GM21786 (cell line): ENCODE results near the gene TARS2.

ENCODE experiments used
- ATAC-seq: cut with Tn5 transposase; IDR thresholded peaks from one replicate; pipeline ENCODE4 v1.9.1; 2021; ENCODE audit not compliant: unreplicated experiment

The TARS2 gene

DNA sequence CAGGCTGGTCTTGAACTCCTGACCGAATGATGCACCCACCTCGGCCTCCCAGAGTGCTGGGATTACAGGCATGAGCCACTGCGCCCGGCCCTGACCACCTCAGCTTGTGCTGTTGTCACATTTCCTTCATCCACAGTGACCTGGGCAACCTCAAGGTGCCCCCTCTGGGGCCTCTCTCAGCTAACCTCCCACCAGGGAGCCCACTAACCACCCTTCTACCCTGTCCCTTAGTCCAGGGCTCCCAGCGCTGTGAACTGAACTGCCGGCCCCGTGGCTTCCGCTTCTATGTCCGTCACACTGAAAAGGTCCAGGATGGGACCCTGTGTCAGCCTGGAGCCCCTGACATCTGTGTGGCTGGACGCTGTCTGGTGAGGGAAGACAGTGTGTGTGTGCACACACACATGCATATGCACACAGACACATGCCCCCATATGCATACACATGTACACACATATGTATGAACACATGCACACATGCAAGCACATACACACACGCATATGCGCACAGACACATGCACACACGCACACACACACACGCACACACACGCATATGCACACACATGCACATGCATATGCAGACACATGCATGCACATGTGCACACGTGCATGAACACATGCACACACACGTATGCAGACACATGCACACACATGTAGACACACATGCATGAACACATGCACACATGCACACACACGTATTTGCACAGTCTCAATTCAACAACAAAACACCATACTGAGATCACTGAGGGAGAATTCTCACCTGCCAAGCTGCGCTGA lies 68.2 kb downstream of the TARS2 start:
- ATAC-seq: no peak

DNA sequence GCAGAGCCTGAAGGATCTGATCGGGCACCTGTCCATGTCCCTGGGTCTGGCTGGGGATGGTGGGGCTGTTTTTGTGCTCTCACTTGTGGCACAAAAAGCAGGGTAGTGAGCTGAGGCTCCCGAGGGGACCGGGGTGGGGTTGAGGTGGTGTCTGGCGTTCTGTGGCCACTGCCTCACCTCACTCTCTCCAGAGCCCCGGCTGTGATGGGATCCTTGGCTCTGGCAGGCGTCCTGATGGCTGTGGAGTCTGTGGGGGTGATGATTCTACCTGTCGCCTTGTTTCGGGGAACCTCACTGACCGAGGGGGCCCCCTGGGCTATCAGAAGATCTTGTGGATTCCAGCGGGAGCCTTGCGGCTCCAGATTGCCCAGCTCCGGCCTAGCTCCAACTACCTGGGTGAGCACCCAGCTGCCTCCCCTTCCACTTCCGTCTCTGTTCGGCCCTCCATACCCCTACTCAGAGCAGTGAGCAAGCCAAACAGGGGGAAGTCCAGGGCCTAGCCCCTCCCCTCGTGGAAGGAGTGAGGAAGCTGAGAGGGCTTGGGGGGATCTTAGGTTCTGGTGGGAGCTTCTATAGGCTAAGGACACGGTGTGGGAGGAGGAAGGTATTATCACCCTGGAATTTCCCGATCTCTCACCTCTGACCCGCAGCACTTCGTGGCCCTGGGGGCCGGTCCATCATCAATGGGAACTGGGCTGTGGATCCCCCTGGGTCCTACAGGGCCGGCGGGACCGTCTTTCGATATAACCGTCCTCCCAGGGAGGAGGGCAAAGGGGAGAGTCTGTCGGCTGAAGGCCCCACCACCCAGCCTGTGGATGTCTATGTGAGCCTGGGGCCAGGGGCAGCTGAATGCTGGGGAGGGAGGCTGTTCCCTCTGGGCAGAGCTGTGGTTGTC lies 69.0 kb downstream of the TARS2 start:
- ATAC-seq: no peak

DNA sequence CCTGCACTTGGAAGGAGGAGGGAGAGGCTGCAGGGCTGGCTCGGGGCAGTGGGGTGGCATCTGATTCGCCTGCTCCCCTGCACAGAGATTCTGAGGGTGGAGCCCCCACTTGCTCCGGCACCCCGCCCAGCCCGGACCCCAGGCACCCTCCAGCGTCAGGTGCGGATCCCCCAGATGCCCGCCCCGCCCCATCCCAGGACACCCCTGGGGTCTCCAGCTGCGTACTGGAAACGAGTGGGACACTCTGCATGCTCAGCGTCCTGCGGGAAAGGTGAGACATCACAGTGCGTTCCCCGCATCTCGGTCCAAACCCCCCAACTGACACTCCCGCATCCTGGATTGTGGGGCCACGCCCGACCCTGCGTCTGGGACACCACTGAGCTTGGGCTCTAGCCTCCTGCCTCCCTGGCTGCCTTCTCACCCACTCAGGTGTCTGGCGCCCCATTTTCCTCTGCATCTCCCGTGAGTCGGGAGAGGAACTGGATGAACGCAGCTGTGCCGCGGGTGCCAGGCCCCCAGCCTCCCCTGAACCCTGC lies 69.9 kb downstream of the TARS2 start:
- ATAC-seq: no peak
